Measurements from ENCODE around the gene PITX1.

DNA sequence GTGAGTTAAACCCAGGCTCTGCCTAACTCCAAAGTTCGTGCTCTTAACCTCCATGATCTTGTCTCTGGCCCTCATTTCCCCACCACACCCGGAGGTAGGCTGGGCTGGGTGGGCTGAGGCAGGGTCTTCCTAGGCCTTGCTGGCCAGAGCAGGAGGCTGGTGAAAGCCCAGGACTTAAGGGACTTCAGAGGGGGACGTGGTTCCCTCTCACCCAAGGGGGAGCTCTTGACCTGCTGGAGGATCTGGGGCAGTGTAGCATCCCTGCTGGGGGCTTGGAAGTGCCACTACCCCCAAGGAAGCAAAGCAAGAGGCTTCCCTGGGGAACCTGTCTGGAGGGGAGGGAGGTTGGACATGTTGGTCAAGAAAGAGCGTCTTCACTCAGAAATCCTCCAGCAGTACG is 14.7 kb downstream of the PITX1 start:
- no peak for TF ChIP-seq ZNF8 (CRISPR knock-in tag; IDR thresholded peaks at IDR 0.05)
- TF ChIP-seq ESRRG (CRISPR knock-in tag; IDR thresholded peaks at IDR 0.05): no peak
- no peak for TF ChIP-seq ZFP30 (CRISPR knock-in tag; IDR thresholded peaks at IDR 0.05)
- no peak for TF ChIP-seq GLIS3 (CRISPR knock-in tag; IDR thresholded peaks at IDR 0.05)
- TF ChIP-seq ZFP3 (CRISPR knock-in tag; IDR thresholded peaks at IDR 0.05): no peak
- TF ChIP-seq RARB (CRISPR knock-in tag; IDR thresholded peaks at IDR 0.05): no peak
- TF ChIP-seq, protein P1, sequence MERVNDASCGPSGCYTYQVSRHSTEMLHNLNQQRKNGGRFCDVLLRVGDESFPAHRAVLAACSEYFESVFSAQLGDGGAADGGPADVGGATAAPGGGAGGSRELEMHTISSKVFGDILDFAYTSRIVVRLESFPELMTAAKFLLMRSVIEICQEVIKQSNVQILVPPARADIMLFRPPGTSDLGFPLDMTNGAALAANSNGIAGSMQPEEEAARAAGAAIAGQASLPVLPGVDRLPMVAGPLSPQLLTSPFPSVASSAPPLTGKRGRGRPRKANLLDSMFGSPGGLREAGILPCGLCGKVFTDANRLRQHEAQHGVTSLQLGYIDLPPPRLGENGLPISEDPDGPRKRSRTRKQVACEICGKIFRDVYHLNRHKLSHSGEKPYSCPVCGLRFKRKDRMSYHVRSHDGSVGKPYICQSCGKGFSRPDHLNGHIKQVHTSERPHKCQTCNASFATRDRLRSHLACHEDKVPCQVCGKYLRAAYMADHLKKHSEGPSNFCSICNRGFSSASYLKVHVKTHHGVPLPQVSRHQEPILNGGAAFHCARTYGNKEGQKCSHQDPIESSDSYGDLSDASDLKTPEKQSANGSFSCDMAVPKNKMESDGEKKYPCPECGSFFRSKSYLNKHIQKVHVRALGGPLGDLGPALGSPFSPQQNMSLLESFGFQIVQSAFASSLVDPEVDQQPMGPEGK (CRISPR knock-in tag; IDR thresholded peaks at IDR 0.05; ENCODE audit: borderline replicate concordance): no peak
- no peak for TF ChIP-seq SNAI2 (CRISPR knock-in tag; IDR thresholded peaks at IDR 0.05)
- TF ChIP-seq, protein P2, sequence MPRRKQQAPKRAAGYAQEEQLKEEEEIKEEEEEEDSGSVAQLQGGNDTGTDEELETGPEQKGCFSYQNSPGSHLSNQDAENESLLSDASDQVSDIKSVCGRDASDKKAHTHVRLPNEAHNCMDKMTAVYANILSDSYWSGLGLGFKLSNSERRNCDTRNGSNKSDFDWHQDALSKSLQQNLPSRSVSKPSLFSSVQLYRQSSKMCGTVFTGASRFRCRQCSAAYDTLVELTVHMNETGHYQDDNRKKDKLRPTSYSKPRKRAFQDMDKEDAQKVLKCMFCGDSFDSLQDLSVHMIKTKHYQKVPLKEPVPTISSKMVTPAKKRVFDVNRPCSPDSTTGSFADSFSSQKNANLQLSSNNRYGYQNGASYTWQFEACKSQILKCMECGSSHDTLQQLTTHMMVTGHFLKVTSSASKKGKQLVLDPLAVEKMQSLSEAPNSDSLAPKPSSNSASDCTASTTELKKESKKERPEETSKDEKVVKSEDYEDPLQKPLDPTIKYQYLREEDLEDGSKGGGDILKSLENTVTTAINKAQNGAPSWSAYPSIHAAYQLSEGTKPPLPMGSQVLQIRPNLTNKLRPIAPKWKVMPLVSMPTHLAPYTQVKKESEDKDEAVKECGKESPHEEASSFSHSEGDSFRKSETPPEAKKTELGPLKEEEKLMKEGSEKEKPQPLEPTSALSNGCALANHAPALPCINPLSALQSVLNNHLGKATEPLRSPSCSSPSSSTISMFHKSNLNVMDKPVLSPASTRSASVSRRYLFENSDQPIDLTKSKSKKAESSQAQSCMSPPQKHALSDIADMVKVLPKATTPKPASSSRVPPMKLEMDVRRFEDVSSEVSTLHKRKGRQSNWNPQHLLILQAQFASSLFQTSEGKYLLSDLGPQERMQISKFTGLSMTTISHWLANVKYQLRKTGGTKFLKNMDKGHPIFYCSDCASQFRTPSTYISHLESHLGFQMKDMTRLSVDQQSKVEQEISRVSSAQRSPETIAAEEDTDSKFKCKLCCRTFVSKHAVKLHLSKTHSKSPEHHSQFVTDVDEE (CRISPR knock-in tag; IDR thresholded peaks at IDR 0.05): no peak
- TF ChIP-seq, protein P3, sequence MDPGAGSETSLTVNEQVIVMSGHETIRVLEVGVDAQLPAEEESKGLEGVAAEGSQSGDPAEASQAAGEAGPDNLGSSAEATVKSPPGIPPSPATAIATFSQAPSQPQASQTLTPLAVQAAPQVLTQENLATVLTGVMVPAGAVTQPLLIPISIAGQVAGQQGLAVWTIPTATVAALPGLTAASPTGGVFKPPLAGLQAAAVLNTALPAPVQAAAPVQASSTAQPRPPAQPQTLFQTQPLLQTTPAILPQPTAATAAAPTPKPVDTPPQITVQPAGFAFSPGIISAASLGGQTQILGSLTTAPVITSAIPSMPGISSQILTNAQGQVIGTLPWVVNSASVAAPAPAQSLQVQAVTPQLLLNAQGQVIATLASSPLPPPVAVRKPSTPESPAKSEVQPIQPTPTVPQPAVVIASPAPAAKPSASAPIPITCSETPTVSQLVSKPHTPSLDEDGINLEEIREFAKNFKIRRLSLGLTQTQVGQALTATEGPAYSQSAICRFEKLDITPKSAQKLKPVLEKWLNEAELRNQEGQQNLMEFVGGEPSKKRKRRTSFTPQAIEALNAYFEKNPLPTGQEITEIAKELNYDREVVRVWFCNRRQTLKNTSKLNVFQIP (CRISPR knock-in tag; IDR thresholded peaks at IDR 0.05; ENCODE audit: borderline replicate concordance, low read depth): no peak
- TF ChIP-seq, protein P4, sequence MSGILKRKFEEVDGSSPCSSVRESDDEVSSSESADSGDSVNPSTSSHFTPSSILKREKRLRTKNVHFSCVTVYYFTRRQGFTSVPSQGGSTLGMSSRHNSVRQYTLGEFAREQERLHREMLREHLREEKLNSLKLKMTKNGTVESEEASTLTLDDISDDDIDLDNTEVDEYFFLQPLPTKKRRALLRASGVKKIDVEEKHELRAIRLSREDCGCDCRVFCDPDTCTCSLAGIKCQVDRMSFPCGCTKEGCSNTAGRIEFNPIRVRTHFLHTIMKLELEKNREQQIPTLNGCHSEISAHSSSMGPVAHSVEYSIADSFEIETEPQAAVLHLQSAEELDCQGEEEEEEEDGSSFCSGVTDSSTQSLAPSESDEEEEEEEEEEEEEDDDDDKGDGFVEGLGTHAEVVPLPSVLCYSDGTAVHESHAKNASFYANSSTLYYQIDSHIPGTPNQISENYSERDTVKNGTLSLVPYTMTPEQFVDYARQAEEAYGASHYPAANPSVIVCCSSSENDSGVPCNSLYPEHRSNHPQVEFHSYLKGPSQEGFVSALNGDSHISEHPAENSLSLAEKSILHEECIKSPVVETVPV (CRISPR knock-in tag; IDR thresholded peaks at IDR 0.05): no peak
